ENCODE results near the gene DAZAP1. TPM values are rescaled to one million over a fixed set of nuclear protein-coding genes. Genes with fewer than 3 reads are reported as not detected.

Gene DAZAP1
- total RNA-seq, 2 experiments from 2014 or later: 128 to 133 TPM

DNA sequence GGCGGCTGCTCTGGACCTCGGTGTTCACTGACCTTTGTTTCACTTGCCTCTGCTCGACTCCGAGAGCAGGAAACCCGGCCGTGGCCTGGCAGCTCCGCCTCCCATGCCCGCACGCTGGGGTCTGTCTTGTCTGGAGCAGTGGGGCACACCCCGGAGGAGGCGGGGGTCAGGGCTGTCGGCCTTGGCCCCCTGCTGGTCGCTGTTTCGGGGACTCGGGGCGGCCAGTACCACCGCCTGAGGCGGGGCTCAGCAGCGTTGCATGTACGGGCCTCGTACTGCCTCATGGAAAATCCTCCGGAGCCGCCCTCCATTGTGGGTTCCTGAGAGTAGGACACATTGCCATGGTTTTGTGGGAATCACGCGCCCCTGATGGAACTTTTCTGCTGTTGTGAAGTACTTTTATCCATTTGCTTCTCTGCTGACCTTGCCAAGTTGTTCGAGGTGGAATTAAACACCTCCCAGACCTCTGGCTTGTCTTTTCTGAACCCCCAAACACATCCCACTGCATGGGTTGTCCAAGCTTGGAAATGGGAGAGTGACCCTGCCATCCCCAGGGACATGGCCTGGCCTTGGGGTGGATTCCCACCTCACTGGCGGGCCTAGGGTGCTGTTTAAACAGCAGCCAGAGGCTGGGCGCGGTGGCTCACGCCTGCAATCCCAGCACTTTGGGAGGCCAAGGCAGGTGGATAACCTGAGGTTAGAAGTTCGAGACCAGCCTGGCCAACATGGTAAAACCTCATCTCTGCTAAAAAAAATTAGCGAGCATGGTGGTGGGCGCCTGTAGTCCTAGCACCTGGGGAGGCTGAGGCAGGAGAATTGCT is 29.2 kb upstream of the DAZAP1 start:
- Histone ChIP-seq H3K27me3 (ENCODE audit: control insufficient read depth in 1 of 2, insufficient read depth in 2 of 2, low read length in 2 of 2) (no peaks in the 10 kb centered on the region), H3K9me3 (ENCODE audit: control insufficient read depth in 1 of 2, insufficient read depth in 1 of 2, low read length in 2 of 2) (no peaks in the 10 kb centered on the region), H3K36me3 (ENCODE audit: insufficient read depth, low read length) (peaks cover 14% of the 10 kb centered on the region), H3K4me1 (ENCODE audit: insufficient read depth, low read length) (peaks cover 6% of the 10 kb centered on the region), H3K4me3 (ENCODE audit: low read length) (no peak overlapping the region), H3K27ac (ENCODE audit: low read depth in 1 of 2, low read length in 2 of 2) (no peak overlapping the region)
- intact Hi-C loops (cut with DNase I, micrococcal nuclease): no loop called here
- peaks cover 14% of the 10 kb centered on the region for H3K36me3 Mint-ChIP-seq (ENCODE audit: low read depth)
- ChIA-PET CTCF (no interaction called here), POLR2A (no interaction called here)
- DNase-seq (peak in 1 of 14 experiments; percentile 34), ATAC-seq (ENCODE audit: poor library complexity) (no peak)
- H3K4me3 Mint-ChIP-seq: no peak overlapping the region
- TF ChIP-seq, protein P1, sequence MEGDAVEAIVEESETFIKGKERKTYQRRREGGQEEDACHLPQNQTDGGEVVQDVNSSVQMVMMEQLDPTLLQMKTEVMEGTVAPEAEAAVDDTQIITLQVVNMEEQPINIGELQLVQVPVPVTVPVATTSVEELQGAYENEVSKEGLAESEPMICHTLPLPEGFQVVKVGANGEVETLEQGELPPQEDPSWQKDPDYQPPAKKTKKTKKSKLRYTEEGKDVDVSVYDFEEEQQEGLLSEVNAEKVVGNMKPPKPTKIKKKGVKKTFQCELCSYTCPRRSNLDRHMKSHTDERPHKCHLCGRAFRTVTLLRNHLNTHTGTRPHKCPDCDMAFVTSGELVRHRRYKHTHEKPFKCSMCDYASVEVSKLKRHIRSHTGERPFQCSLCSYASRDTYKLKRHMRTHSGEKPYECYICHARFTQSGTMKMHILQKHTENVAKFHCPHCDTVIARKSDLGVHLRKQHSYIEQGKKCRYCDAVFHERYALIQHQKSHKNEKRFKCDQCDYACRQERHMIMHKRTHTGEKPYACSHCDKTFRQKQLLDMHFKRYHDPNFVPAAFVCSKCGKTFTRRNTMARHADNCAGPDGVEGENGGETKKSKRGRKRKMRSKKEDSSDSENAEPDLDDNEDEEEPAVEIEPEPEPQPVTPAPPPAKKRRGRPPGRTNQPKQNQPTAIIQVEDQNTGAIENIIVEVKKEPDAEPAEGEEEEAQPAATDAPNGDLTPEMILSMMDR (IDR thresholded peaks at IDR 0.05): no peak
- peaks cover 5% of the 10 kb centered on the region for H3K27me3 Mint-ChIP-seq
- H3K9me3 Mint-ChIP-seq: no peaks in the 10 kb centered on the region
- peaks cover 5% of the 10 kb centered on the region for H3K4me1 Mint-ChIP-seq (ENCODE audit: low read depth)
- H3K27ac Mint-ChIP-seq: no peak overlapping the region

DNA sequence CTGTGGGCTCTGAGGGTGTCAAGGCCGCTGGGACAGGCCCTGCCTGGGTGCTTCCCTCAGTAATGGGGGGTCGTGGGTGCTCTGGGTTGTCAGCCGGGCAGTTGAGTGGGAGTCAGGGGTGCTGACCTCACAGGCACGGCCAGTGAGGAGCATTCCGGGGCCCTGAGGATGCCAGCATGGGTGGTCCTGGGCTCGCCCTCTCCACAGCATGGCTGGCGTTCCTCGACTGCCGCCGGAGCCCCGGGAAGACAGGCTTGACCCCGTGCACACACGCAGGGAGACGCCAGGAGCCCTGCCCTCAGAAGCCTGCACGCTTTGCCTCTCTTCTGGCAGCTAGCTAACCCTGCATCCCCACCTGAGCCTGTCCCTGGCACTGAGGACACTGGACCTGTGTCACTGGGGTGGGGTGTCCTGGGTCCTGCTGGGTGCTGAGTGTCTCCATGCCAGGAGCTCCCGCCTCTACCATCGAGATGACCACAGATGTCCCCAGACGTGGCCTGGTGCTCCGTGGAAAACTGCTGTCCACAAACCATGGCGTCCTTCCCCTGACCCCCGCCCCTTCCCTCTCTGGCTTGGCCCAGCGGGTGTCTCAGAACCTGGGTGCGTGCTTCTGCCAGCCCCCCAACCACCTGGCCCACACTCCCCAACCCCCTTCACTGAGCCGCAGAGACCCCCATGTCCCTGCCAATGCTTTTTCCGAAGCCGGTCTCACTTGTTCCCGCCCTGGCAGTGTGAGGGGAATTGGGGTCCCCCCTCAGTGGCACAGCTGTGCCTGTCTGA is 28.1 kb upstream of the DAZAP1 start:
- CTCF ChIA-PET: no interaction called here
- H3K4me1 Mint-ChIP-seq (ENCODE audit: low read depth): peaks cover 15% of the 10 kb centered on the region

DNA sequence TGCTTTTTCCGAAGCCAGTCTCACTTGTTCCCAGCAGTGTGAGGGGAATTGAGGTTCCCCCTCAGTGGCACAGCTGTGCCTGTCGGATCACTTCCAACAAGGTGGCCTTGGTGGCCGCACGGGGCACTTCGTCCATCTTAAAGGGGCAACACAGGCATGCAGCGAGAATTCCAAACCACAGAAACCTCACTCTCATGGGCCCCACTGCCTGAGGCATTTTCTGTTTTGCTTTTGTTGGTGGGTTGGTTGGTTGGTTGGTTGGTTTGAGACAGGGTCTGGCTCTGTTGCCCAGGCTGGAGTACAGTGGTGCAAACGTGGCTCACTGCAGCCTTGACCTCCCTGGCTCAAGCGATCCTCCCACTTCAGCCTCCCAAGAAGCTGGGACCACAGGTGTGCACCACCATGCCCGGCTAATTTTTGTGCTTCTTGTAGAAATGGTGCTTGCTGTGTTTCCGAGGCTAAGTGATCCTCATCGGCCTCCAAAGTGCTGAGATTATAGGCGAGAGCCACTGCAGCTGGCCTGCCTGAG is 27.4 kb upstream of the DAZAP1 start:
- H3K27ac Mint-ChIP-seq: no peak overlapping the region
- peaks cover 4% of the 10 kb centered on the region for H3K36me3 ChIP-seq (ENCODE audit: insufficient read depth, low read length)
- ChIA-PET POLR2A (no interaction called here), CTCF (no interaction called here)
- no peak overlapping the region for H3K27ac ChIP-seq (ENCODE audit: low read depth in 1 of 2, low read length in 2 of 2)
- H3K4me3 Mint-ChIP-seq: no peak overlapping the region
- H3K4me3 ChIP-seq (ENCODE audit: low read length): no peak overlapping the region
- H3K27me3 Mint-ChIP-seq: peaks cover 11% of the 10 kb centered on the region
- H3K4me1 Mint-ChIP-seq (ENCODE audit: low read depth): peaks cover 19% of the 10 kb centered on the region
- H3K27me3 ChIP-seq (ENCODE audit: control insufficient read depth in 1 of 2, insufficient read depth in 2 of 2, low read length in 2 of 2): no peaks in the 10 kb centered on the region
- TF ChIP-seq, protein P1 (IDR thresholded peaks at IDR 0.05): no peak
- H3K9me3 ChIP-seq (ENCODE audit: control insufficient read depth in 1 of 2, insufficient read depth in 1 of 2, low read length in 2 of 2): no peaks in the 10 kb centered on the region
- intact Hi-C loops (cut with DNase I, micrococcal nuclease): no loop called here
- DNase-seq: no peak
- ATAC-seq (ENCODE audit: poor library complexity): no peak
- peaks cover 18% of the 10 kb centered on the region for H3K36me3 Mint-ChIP-seq (ENCODE audit: low read depth)
- no peaks in the 10 kb centered on the region for H3K9me3 Mint-ChIP-seq
- peaks cover 18% of the 10 kb centered on the region for H3K4me1 ChIP-seq (ENCODE audit: insufficient read depth, low read length)

More for the DNA sequence above, 28.1 kb upstream of the DAZAP1 start:
- peaks cover 11% of the 10 kb centered on the region for H3K4me1 ChIP-seq (ENCODE audit: insufficient read depth, low read length)
- Mint-ChIP-seq H3K9me3 (no peaks in the 10 kb centered on the region), H3K36me3 (ENCODE audit: low read depth) (peaks cover 17% of the 10 kb centered on the region), H3K4me3 (no peak overlapping the region), H3K27me3 (peaks cover 11% of the 10 kb centered on the region), H3K27ac (no peak overlapping the region)
- DNase-seq (peak in 1 of 14 experiments; percentile 30), ATAC-seq (ENCODE audit: poor library complexity) (no peak)
- H3K36me3 ChIP-seq (ENCODE audit: insufficient read depth, low read length): peaks cover 5% of the 10 kb centered on the region
- no peaks in the 10 kb centered on the region for H3K9me3 ChIP-seq (ENCODE audit: control insufficient read depth in 1 of 2, insufficient read depth in 1 of 2, low read length in 2 of 2)
- H3K4me3 ChIP-seq (ENCODE audit: low read length): no peak overlapping the region
- no peaks in the 10 kb centered on the region for H3K27me3 ChIP-seq (ENCODE audit: control insufficient read depth in 1 of 2, insufficient read depth in 2 of 2, low read length in 2 of 2)
- H3K27ac ChIP-seq (ENCODE audit: low read depth in 1 of 2, low read length in 2 of 2): no peak overlapping the region
- POLR2A ChIA-PET: no interaction called here
- TF ChIP-seq, protein P1 (IDR thresholded peaks at IDR 0.05): no peak
- intact Hi-C loops (cut with DNase I, micrococcal nuclease): no loop called here

Measured in CD4-positive, alpha-beta T cell (primary cell).